Measurements from ENCODE around the gene PSG1. TPM values are rescaled to one million over a fixed set of nuclear protein-coding genes. Genes with fewer than 3 reads are reported as not detected.
"Not testable (repeated sequence)": the region's sequence is repeated elsewhere in the genome, so short reads cannot be mapped to it uniquely, and the experiment has no call there.

PSG1 gene
- total RNA-seq, 1 experiment from 2014 or later = not detected

GRCh38 chr19:42850981-42851717, 28.4 kb downstream of the PSG1 start:
- ChIA-PET POLR2A (ENCODE audit: unreplicated experiment) (no interaction called here), CTCF (interaction anchor here (0.6 kb wide), 1 partner anchor 34 kb away, joined by 3 read pairs; no protein-coding TSS in a partner anchor)
- Histone ChIP-seq H3K4me1 (ENCODE audit: insufficient read depth, low read length) (peaks cover 29% of the 10 kb centered on the region), H2AFZ (ENCODE audit: low read length) (no peak overlapping the region), H3K4me2 (ENCODE audit: low read length) (peak overlapping the region; percentile 78), H3K4me3 (ENCODE audit: low read length) (peak overlapping the region; percentile 35; the same call in 1 of the 2 replicates), H3K9ac (ENCODE audit: low read length) (peak overlapping the region; percentile 56), H3K79me2 (ENCODE audit: low read length) (no peaks in the 10 kb centered on the region), H4K20me1 (ENCODE audit: low read length) (no peaks in the 10 kb centered on the region), H3K27ac (ENCODE audit: low read length) (peak overlapping the region; percentile 97), H3K9me2 (replicated peaks; ENCODE audit: low read length) (no peaks in the 10 kb centered on the region), H3F3A (ENCODE audit: low read length, unreplicated experiment) (no peaks in the 10 kb centered on the region), H3K36me3 (ENCODE audit: low read depth, low read length) (no peaks in the 10 kb centered on the region), H3K27me3 (ENCODE audit: low read length) (no peaks in the 10 kb centered on the region), H3K9me3 (ENCODE audit: low read length) (no peaks in the 10 kb centered on the region)
- intact Hi-C loops (cut with micrococcal nuclease) = loop anchor here (2.0 to 5.0 kb wide), 2 partner anchors 20 to 59 kb away; no protein-coding TSS in a partner anchor
- peak; percentile 92 for ATAC-seq
- DNase-seq = peak; percentile 92
- TSS peak; percentile 84 for BruUV-seq (replicated peaks)
- TF ChIP-seq EZH2 (IDR thresholded peaks at IDR 0.05; ENCODE audit: low read length, unreplicated experiment) (no peak), EZH2phosphoT487 (IDR thresholded peaks at IDR 0.05; ENCODE audit: borderline replicate concordance, low read length) (no peak)
- TF ChIP-seq, protein P1, sequence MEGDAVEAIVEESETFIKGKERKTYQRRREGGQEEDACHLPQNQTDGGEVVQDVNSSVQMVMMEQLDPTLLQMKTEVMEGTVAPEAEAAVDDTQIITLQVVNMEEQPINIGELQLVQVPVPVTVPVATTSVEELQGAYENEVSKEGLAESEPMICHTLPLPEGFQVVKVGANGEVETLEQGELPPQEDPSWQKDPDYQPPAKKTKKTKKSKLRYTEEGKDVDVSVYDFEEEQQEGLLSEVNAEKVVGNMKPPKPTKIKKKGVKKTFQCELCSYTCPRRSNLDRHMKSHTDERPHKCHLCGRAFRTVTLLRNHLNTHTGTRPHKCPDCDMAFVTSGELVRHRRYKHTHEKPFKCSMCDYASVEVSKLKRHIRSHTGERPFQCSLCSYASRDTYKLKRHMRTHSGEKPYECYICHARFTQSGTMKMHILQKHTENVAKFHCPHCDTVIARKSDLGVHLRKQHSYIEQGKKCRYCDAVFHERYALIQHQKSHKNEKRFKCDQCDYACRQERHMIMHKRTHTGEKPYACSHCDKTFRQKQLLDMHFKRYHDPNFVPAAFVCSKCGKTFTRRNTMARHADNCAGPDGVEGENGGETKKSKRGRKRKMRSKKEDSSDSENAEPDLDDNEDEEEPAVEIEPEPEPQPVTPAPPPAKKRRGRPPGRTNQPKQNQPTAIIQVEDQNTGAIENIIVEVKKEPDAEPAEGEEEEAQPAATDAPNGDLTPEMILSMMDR (conservative IDR thresholded peaks at IDR 0.05; ENCODE audit: low read depth, low read length) = no peak

DNA sequence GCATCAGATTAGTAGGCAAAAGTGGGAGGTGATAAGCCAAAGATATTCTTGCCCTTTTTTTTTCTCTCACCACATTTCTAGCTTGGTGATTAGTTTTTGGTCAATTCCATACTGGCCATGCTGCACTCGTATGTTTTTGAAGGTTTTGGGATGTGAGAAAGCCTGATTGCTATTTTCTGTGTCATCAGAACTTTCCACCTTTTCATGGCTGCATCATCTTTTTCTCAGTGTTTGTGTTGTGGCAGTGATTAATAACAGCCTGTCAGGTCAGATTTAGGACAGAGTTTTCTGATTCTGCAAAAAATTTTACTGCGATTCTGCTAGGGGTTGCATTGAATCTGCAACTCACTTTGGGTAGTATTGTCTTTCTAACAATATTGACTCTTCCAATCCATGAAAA, 32.9 kb downstream of the PSG1 start:
- Histone ChIP-seq H3K27me3 (ENCODE audit: low read length) (no peaks in the 10 kb centered on the region), H3K4me3 (ENCODE audit: low read length) (no peak overlapping the region), H2AFZ (ENCODE audit: low read length) (no peak overlapping the region), H3K9me2 (replicated peaks; ENCODE audit: low read length) (no peaks in the 10 kb centered on the region), H3K27ac (ENCODE audit: low read length) (no peak overlapping the region), H3F3A (ENCODE audit: low read length, unreplicated experiment) (no peaks in the 10 kb centered on the region), H3K4me2 (ENCODE audit: low read length) (no peak overlapping the region), H3K9me3 (ENCODE audit: low read length) (no peaks in the 10 kb centered on the region), H3K9ac (ENCODE audit: low read length) (no peak overlapping the region), H4K20me1 (ENCODE audit: low read length) (no peaks in the 10 kb centered on the region), H3K36me3 (ENCODE audit: low read depth, low read length) (no peaks in the 10 kb centered on the region), H3K4me1 (ENCODE audit: insufficient read depth, low read length) (peaks cover 17% of the 10 kb centered on the region), H3K79me2 (ENCODE audit: low read length) (no peaks in the 10 kb centered on the region)
- no TSS peak for BruUV-seq (replicated peaks)
- intact Hi-C loops (cut with micrococcal nuclease) = no loop called here
- no peak for DNase-seq
- TF ChIP-seq, protein P1 (conservative IDR thresholded peaks at IDR 0.05; ENCODE audit: low read depth, low read length) = no peak
- no peak for TF ChIP-seq EZH2phosphoT487 (IDR thresholded peaks at IDR 0.05; ENCODE audit: borderline replicate concordance, low read length)
- no peak for TF ChIP-seq EZH2 (IDR thresholded peaks at IDR 0.05; ENCODE audit: low read length, unreplicated experiment)
- no peak for ATAC-seq
- ChIA-PET CTCF (no interaction called here), POLR2A (ENCODE audit: unreplicated experiment) (no interaction called here)

GRCh38 chr19:42843631-42844030, 35.9 kb downstream of the PSG1 start:
- BruUV-seq (replicated peaks); H3K27me3 ChIP-seq (ENCODE audit: low read length); H4K20me1 ChIP-seq (ENCODE audit: low read length); H3K9ac ChIP-seq (ENCODE audit: low read length); H3K79me2 ChIP-seq (ENCODE audit: low read length); H3K27ac ChIP-seq (ENCODE audit: low read length); ATAC-seq; H3F3A ChIP-seq (ENCODE audit: low read length, unreplicated experiment); DNase-seq; CTCF ChIA-PET; intact Hi-C loops (cut with micrococcal nuclease); POLR2A ChIA-PET (ENCODE audit: unreplicated experiment); H3K9me2 ChIP-seq (replicated peaks; ENCODE audit: low read length); H3K9me3 ChIP-seq (ENCODE audit: low read length); H3K4me3 ChIP-seq (ENCODE audit: low read length); H3K4me1 ChIP-seq (ENCODE audit: insufficient read depth, low read length); H2AFZ ChIP-seq (ENCODE audit: low read length); H3K36me3 ChIP-seq (ENCODE audit: low read depth, low read length); H3K4me2 ChIP-seq (ENCODE audit: low read length): not testable (repeated sequence)

DNA sequence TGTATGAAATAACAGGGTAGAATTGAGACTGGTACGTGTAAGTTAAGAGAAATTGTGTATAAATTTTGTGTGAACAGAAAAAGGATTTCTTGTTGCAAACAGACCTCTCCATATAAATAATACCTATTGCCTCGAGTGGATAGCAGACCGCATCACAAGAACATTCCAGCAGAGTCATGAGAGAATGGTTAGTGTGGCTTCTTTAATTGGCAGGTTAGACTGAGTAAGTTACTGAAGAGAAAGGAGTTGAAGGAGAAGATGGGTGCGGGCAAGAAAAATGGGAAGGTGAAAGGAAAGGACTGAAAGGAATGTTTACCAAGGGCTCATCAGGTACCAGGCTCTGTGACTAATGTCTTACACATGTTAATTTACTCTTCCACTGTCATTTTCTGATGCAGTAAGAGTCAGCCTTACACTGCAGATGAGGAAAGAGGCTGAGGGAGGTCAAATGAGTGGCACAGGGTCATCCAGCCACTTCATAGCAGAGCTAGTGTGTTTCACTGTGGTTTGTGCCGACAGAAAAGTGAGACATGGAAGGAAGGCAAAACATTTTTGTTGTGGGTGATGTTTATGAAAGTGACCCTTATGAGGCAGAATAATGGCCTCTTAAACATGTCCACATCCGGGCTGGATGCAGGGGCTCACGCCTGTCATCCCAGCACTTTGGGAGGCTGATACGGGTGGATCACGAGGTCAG, 46.6 kb downstream of the PSG1 start:
- intact Hi-C loops (cut with micrococcal nuclease); ATAC-seq; BruUV-seq (replicated peaks); H3K27me3 ChIP-seq (ENCODE audit: low read length); POLR2A ChIA-PET (ENCODE audit: unreplicated experiment); H3F3A ChIP-seq (ENCODE audit: low read length, unreplicated experiment); H3K9me3 ChIP-seq (ENCODE audit: low read length); CTCF ChIA-PET; H3K9me2 ChIP-seq (replicated peaks; ENCODE audit: low read length); H2AFZ ChIP-seq (ENCODE audit: low read length); H3K79me2 ChIP-seq (ENCODE audit: low read length); H4K20me1 ChIP-seq (ENCODE audit: low read length); H3K4me3 ChIP-seq (ENCODE audit: low read length); H3K36me3 ChIP-seq (ENCODE audit: low read depth, low read length): not testable (repeated sequence)
- peak; percentile 61 for DNase-seq
- H3K9ac ChIP-seq (ENCODE audit: low read length) = peak overlapping the region; percentile 78
- H3K27ac ChIP-seq (ENCODE audit: low read length) = peak overlapping the region; percentile 99
- H3K4me1 ChIP-seq (ENCODE audit: insufficient read depth, low read length) = peaks cover 22% of the 10 kb centered on the region
- H3K4me2 ChIP-seq (ENCODE audit: low read length) = peak overlapping the region; percentile 61
